GM19452 (cell line): ENCODE measurements around the gene CPA5.

Experiments
- ATAC-seq: cut with Tn5 transposase; IDR thresholded peaks from one replicate; pipeline ENCODE4 v1.9.1; 2021; ENCODE audit not compliant: unreplicated experiment

CPA5 gene

GRCh38 chr7:130332259-130333053, 12.2 kb upstream of the CPA5 start:
- ATAC-seq: no peak

DNA sequence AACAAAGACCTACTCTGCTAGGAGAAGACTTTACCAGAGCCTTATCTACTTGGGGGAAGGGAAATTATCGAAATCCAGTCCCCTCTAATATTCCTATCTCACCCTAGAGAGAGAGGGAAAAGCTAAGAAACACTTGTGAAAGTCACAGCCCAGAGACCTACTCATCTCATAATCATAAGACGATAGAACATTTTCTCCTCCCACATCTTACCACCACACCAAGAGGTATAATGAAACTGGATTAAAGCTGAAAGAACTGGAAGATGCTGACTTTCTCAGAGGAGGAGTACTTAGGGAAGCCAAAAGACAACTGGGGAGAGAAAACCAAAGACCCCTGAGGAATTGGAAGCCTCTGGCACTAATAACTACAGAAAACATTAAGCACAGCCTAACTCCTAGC, 10.8 kb upstream of the CPA5 start:
- ATAC-seq: no peak

DNA sequence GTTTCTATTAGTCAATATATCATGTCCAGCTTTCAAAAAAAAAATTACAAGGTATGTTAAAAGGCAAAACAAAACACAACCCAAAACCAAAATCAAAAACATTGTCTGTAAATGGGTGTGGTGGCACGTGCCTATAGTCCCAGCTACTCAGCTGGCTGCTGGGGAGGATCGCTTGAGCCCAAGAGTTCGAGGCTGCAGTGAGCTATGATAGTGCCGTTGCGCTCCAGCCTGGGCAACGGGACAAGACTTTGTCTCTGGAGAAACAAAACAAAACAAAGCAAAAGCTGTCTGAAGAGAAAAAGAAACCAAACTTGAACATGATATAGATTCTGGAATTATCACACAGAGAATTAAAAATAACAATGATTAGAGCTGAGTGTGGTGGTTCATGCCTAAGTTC, 10.3 kb upstream of the CPA5 start:
- ATAC-seq: no peak

DNA sequence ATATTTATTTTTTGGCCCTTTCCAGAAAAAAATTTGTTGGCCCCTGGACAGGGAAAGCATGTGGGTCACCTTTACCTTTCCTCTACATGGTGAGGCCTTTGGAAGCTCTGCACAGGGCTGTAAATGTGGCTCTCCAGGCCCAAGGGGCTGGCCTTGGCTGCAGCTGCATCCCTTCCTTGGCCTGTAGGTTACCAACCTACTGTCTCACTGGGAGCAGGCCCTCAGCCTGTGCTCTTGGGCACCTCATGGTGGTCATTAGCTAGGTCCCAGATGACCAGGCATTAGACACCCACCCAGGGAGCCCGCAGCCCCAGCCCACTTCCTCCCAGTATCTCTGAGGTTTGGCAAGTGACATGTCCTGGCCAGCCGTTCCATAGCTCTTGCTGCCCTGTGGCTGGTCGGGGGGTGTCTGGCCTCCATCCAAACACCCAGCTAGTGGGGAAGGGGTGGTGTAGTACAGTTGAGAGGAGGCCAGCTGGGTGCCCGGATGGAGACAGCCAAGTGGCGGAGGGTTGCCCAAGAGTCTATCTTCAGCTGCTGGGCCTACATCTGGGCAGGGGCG, 7.1 kb upstream of the CPA5 start:
- no peak for ATAC-seq

DNA sequence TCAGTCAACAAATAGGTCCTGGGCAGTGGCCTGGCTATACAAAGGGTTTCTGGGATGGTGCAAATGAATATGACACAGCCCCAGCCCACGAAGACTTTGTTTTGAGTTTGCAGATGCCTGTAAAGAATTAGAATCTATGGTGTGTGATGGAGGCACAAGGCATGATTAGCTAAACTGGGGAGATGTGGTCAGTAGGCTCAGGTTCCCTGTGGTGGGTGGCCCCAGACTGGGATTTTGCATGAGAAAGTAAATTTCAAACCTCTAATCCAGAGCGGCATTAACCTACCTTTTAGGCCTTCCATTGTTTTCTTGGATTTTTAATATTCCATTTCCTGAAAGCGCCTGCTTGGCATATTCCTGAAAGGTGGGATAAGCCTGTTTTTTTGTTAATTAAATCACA, 6.4 kb upstream of the CPA5 start:
- ATAC-seq: no peak

GRCh38 chr7:130341882-130342281, 2.7 kb upstream of the CPA5 start:
- no peak for ATAC-seq

DNA sequence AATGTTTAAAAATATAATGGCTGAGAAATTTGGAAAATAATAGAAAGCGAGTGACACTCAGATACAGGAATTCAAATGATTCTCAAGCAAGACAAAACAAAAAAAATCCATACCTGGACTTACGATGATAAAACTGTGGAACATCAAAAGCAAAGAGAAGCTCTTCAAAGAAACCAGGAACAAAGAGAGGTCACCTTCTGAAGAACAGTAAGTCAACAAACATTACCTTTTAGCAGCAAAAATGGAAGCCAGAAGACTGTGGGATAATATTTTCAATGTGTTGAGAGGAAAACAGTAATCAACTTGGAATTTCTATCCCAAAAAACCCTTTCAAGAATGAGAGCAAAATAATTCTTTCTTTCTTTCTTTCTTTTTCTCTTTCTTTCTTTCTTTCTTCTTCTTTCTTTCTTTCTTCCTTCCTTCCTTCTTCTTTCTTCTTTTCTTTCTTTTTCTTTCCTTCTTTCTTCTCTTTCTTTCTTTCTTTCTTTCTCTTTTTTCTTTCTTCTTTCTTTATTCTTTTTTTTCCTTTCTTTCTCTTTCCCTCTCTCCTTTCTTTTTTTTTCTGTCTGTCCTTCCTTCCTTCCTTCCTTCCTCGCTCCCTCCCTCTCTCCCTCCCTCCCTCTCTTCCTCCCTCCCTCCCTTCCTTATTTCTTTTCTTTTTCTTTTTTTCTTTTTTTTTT, 1.8 kb upstream of the CPA5 start:
- ATAC-seq: no peak

DNA sequence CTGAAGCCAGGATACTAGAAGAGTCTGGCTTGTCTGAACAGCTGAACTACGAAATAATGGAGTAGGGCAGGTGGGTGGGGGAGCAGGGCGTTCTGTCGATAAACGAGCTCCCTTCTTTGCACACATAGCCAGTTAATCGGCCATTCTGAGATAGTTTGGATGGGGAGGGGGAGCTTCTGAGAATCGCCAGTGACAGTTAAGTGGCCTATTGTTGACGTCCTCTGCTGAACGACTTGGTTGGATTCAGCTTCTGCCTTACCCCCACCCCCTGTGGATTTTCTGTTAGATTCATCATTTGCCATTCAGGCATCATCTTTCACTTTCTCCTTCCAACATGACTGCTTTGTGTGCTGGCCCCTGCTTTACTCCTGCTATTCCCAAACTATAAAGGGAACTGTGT, 520 bp downstream of the CPA5 start:
- no peak for ATAC-seq

DNA sequence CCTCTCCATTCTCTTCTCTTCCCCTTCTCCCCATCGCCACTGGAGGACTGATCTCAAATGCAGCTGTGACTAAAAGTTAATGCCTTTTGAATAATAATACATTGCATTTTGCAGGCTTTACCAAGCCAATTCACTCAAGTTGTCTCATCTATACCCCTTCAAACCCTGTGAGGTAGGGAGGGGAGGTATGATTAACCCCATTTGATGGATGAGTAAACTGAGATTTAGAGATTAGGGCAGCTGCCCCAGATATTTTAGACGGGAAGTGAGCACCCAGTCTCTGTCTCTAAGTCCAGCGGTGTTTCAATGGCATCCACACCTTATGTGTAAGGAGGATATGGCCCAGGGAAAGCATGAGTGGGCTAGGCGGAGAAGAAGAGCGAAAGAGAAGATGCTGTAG, 1.1 kb downstream of the CPA5 start:
- no peak for ATAC-seq

GRCh38 chr7:130346177-130346905, 1.7 kb downstream of the CPA5 start:
- ATAC-seq: no peak

DNA sequence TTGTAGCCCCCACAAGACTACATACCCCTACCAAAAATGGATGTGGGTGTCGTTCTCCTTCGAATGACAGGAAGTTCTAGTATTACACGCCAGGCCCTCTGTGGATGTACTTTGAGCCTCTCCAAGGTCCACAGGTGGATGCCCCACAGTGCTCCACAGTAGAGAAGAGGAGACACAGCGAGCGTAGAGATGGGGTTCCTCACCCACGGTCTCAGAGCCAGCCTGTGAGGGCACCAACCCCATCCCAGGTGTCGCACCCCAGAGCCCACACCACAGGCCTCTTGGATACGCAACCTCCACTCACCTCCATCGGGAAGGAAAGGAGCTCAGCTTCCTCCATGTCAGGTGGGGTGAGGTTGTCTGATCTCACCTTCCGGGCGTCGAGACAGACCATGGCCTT, 2.3 kb downstream of the CPA5 start:
- ATAC-seq: no peak

DNA sequence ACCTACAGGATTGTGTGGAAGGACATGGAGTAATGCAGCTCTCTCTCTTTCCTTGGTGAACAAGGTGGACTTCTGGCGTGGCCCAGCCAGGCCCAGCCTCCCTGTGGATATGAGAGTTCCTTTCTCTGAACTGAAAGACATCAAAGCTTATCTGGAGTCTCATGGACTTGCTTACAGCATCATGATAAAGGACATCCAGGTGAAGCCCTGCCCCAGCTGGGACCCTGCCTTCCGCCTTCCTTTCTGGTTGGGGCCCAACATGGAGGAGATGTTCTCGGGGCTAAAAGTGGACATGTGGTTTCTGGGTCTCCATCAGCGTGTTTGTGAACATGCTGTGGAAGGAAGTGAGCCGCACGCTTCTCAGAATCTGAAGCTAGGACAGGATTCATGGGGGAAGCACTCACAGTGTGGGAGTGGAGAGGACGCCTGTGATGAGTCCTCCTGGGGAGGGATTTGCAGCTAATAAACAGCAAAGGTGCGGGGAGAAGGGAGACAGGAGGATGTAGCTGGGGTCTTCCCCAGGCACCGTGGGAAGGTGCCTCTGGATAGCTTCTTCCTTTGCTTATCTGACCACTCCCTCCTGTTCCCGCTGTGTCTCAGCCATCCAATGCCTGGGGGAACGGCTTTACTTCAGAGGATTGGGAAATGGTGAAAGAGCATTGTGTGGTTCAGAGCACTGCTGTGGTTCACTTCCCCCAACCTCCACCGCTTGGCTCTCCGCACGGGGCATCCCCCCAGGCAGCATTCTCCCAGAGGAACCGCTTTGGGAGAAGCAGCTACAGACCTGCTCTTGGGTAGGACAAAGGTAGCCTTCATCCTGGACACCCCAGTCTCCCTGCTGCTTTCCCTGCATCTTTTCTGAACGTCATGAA, 5.5 kb downstream of the CPA5 start:
- ATAC-seq: no peak

DNA sequence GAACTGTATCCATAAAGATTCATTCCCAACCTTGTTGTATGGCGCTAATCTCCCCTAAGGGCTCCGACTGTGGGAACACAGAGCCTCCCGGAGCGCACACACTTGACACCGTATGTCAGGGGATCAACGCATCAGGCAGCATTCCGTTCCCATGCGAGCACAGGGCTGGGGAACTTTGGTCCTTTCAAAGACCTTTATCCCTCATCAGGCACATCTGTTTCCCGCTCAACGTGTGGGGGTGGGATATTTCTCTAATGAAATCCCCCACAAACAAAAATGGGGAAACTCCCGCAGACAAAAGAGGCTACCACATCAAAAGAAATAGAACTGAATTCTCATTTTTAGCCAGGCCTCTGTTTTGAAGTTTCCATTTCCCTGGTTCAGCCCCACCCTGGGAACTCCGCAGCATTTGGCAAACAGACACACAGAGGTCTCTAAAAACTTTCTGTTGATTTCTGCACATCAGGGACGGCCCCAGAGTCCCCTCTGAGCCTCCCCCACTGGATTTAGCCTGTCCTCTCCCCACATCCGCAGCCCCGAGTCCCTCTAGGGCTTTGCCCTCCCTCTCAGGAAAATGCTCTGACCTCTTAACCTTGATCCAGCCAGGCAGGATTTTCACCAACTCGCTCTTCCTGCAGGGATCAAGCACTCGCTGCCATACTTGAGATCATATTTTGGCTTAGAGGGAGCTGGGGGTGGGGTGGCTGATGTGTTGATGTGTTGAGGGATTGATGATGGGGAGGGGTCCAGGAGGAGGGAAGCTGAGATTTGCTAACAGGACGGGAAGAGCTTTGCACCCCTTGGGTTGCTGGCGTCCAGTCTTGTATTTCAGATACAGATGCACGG, 6.6 kb downstream of the CPA5 start:
- no peak for ATAC-seq

GRCh38 chr7:130351791-130352090, 7.1 kb downstream of the CPA5 start:
- no peak for ATAC-seq

DNA sequence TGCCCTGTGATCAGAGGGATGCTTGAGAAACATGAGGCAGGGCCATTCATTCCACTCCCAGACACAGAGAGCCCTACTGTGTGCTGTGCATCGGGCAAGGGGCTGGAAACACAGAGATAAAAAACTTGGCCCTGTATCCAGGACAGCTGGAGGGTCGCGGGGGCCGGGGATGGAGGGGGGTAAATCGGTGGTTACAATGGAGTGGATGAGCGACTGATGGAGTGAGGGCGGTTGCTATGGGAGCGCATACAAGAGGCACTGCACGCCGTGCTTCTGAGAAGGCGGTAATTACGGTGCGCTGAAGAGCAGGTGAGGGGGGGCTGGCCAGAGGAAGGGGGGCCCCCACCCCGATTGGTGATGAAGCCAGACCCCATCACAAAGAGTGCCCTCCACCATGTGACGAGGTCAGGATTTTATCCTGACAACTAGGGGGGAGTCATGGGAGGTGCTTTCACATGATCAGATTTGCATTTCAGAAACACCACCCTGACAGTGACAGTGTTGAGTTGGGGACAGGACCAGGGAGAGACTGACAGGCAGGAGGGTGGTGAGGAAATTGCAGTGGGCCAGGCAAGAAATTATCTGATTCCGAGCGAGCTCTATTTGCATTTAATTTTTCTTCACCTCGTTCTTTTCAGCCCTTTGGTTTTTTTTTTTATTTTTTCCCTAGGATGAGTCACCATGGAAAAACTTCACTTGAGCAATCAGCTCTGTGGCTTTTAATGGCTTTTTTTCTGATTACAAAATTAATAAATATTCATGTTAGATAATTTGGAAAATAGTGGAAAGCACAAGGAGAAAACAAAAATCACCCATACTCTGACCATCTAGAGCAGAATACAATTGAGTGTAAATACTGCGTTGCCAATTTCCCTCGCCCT, 7.8 kb downstream of the CPA5 start:
- no peak for ATAC-seq

DNA sequence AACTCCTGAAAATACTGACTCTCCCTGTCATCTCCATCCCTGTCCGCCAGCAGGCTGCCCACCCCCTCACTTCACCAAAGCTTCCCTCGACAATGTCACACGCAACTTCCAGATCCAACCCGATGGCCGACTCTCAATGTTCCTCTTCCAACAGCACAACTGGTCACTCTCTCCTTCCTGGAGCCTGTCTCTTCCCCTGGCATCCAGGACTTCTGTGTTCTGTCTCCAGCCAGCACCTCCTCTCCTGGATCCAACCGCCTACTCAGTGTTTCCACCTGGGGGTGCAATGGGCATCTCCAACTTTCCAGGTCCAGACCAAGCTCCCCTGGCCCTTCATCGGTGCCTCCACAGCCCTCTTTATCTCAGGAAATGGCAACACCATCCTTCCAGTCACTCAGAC, 8.6 kb downstream of the CPA5 start:
- ATAC-seq: no peak

DNA sequence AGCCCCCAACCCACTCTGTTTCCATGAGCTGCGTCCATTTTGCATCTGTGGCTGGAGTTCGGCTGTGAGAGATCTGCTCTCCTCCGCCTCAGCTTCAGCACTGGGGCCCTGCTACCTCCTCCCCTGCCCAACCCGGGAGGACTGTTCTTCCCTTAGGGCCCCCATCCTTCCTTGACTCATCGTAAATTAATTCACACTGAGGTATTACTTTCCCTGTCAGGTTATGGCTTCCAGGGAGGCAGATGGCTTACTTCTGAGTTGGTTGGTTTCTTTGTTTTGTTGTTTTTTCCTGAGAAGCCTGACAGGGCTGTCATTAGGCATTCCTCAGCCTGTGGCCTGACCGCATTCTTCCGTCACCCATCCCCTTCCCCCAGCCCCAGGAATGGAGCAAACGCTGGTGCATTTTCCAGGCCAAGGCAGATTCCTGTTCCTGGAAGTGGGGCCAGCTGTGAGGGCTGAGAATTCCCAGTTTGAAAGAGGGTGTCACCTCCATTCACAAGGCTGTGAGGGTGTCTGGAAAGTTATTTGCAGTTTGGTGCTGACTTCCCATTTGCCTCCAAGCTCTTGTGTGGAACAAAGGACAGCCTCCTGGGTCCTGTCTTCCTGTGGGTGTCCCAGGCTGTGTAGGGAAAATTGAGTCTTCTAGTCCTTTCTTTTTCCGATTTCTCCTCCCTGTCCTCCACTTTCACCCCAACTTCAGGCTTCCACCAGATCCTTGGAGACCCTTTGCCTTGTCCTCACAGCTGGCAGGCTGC, 11.7 kb downstream of the CPA5 start:
- ATAC-seq: no peak

GRCh38 chr7:130356876-130357611, 12.4 kb downstream of the CPA5 start:
- ATAC-seq: no peak
